ENCODE measurements around the gene SHMT2. TPM values are rescaled to one million over a fixed set of nuclear protein-coding genes. Genes with fewer than 3 reads are reported as not detected.

Gene SHMT2
- total RNA-seq, 2 donors from 2014 or later = 76.7 to 134 TPM

GRCh38 chr12:57196439-57196838 lies 33.1 kb upstream of the SHMT2 start:
- H3K36me3 ChIP-seq (ENCODE audit: control insufficient read depth, insufficient read depth, low read length) = peaks cover 48% of the 10 kb centered on the region
- 85 to 95% methylated on average over 4 of the region's 4 CpGs for WGBS, 2 experiments (ENCODE audit: insufficient coverage in 1 of 2, insufficient read length in 1 of 2)
- no peaks in the 10 kb centered on the region for H3K27me3 Mint-ChIP-seq (ENCODE audit: insufficient read depth)

DNA sequence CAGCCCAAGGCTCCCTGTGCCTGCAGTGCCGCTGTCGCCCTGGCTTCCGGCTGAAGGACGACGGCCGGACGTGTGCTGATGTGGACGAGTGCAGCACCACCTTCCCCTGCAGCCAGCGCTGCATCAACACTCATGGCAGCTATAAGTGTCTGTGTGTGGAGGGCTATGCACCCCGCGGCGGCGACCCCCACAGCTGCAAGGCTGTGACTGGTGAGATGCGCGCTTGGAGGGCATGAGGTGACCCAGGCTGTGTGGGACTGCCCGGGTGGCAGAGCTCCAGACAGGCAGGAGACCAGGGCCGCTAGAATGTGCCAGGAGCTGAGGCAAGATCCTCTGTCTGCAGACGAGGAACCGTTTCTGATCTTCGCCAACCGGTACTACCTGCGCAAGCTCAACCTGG lies 32.6 kb upstream of the SHMT2 start:
- peaks cover 71% of the 10 kb centered on the region for H3K36me3 Mint-ChIP-seq (ENCODE audit: low read depth)
- no peak overlapping the region for H3K27ac Mint-ChIP-seq

More at GRCh38 chr12:57196439-57196838, 33.1 kb upstream of the SHMT2 start:
- no peak overlapping the region for H3K9ac ChIP-seq (ENCODE audit: extremely low read depth, low read length, poor library complexity, severe bottlenecking)
- peak overlapping the region; percentile 9 for H3K27ac Mint-ChIP-seq
- no peaks in the 10 kb centered on the region for H3K27me3 ChIP-seq (ENCODE audit: control insufficient read depth, insufficient read depth, low read length, poor library complexity, severe bottlenecking)
- H3K4me3 Mint-ChIP-seq = no peak overlapping the region
- peaks cover 73% of the 10 kb centered on the region for H3K36me3 Mint-ChIP-seq (ENCODE audit: low read depth)
- no peaks in the 10 kb centered on the region for H3K4me1 ChIP-seq (ENCODE audit: control insufficient read depth, insufficient read depth, low read length)
- H3K4me3 ChIP-seq (ENCODE audit: low read length) = no peak overlapping the region
- H3K27ac ChIP-seq (ENCODE audit: low read depth, low read length) = no peak overlapping the region
- H3K9me3 Mint-ChIP-seq = no peaks in the 10 kb centered on the region
- no peaks in the 10 kb centered on the region for H3K4me1 Mint-ChIP-seq
- no peak for DNase-seq
- TF ChIP-seq CTCF (conservative IDR thresholded peaks at IDR 0.05) = no peak
- H3K9me3 ChIP-seq (ENCODE audit: control insufficient read depth, low read length) = no peaks in the 10 kb centered on the region

DNA sequence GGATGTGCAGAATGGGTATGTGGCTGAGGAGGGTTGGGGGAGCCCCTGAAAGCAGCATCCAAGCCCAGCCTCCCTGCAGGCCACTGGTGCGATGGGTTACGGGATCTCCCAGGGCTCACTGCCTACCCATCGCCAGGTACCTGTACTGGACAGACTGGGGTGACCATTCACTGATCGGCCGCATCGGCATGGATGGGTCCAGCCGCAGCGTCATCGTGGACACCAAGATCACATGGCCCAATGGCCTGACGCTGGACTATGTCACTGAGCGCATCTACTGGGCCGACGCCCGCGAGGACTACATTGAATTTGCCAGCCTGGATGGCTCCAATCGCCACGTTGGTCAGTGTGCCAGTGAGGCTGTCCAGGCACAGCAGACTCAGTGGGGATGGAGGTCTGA lies 31.2 kb upstream of the SHMT2 start:
- H3K9ac ChIP-seq (ENCODE audit: extremely low read depth, low read length, poor library complexity, severe bottlenecking) = no peak overlapping the region
- 96 to 97% methylated on average over 17 of the region's 17 CpGs for WGBS, 2 experiments (ENCODE audit: insufficient coverage in 1 of 2, insufficient read length in 1 of 2)
- H3K4me1 Mint-ChIP-seq = no peaks in the 10 kb centered on the region
- no peaks in the 10 kb centered on the region for H3K9me3 Mint-ChIP-seq
- H3K27me3 ChIP-seq (ENCODE audit: control insufficient read depth, insufficient read depth, low read length, poor library complexity, severe bottlenecking) = no peaks in the 10 kb centered on the region
- TF ChIP-seq CTCF (conservative IDR thresholded peaks at IDR 0.05) = no peak
- DNase-seq = no peak
- H3K36me3 ChIP-seq (ENCODE audit: control insufficient read depth, insufficient read depth, low read length) = peaks cover 38% of the 10 kb centered on the region
- H3K9me3 ChIP-seq (ENCODE audit: control insufficient read depth, low read length) = no peaks in the 10 kb centered on the region
- H3K4me3 Mint-ChIP-seq = no peak overlapping the region
- no peaks in the 10 kb centered on the region for H3K27me3 Mint-ChIP-seq (ENCODE audit: insufficient read depth)
- no peak overlapping the region for H3K27ac Mint-ChIP-seq
- H3K4me1 ChIP-seq (ENCODE audit: control insufficient read depth, insufficient read depth, low read length) = no peaks in the 10 kb centered on the region
- H3K36me3 Mint-ChIP-seq (ENCODE audit: low read depth) = peaks cover 71% of the 10 kb centered on the region
- H3K27ac ChIP-seq (ENCODE audit: low read depth, low read length) = no peak overlapping the region
- no peak overlapping the region for H3K4me3 ChIP-seq (ENCODE audit: low read length)

More for the DNA sequence above, 32.6 kb upstream of the SHMT2 start:
- Histone ChIP-seq H3K27me3 (ENCODE audit: control insufficient read depth, insufficient read depth, low read length, poor library complexity, severe bottlenecking) (no peaks in the 10 kb centered on the region), H3K36me3 (ENCODE audit: control insufficient read depth, insufficient read depth, low read length) (peaks cover 43% of the 10 kb centered on the region), H3K4me1 (ENCODE audit: control insufficient read depth, insufficient read depth, low read length) (no peaks in the 10 kb centered on the region), H3K9me3 (ENCODE audit: control insufficient read depth, low read length) (no peaks in the 10 kb centered on the region), H3K9ac (ENCODE audit: extremely low read depth, low read length, poor library complexity, severe bottlenecking) (no peak overlapping the region), H3K4me3 (ENCODE audit: low read length) (no peak overlapping the region), H3K27ac (ENCODE audit: low read depth, low read length) (no peak overlapping the region)
- no peak for TF ChIP-seq CTCF (conservative IDR thresholded peaks at IDR 0.05)
- Mint-ChIP-seq H3K4me1 (no peaks in the 10 kb centered on the region), H3K9me3 (no peaks in the 10 kb centered on the region), H3K27me3 (ENCODE audit: insufficient read depth) (no peaks in the 10 kb centered on the region), H3K4me3 (no peak overlapping the region)
- WGBS, 2 experiments (ENCODE audit: insufficient coverage in 1 of 2, insufficient read length in 1 of 2) = 93 to 98% methylated on average over 20 to 22 of the region's 22 CpGs
- DNase-seq = no peak

Data from endodermal cell (in vitro differentiated cells).